ENCODE measurements around the gene POLG2. TPM values are rescaled to one million over a fixed set of nuclear protein-coding genes. Genes with fewer than 3 reads are reported as not detected.
"Not testable (repeated sequence)": the region's sequence is repeated elsewhere in the genome, so short reads cannot be mapped to it uniquely, and the experiment has no call there.

POLG2 gene
- polyA plus RNA-seq, 1 donor (not counting 4 experiments of a cell fraction or from before 2014, with no cell fraction given), result 14.0 TPM

DNA sequence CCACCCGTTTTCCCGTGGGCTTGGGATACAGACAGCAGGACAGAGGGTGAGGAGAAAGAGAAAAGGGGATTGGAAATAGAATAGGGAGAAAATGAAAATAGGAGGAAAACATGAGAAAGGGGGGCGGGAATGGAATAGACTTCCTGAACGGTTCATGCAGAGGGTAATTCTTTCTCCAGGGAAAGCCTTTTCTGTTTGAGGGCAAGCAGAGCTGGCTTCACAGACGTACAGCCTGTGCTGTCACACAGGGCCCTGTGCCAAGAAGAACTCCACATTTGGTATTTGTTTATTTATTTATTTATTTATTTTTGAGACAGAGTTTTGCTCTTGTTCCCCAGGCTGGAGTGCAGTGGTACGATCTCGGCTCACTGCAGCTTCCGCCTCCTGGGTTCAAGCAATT lies 35.9 kb downstream of the POLG2 start:
- Histone ChIP-seq H3K9me3 (ENCODE audit: control insufficient read depth, low read depth, low read length) (no peaks in the 10 kb centered on the region), H2AFZ (ENCODE audit: control insufficient read depth, low read length) (no peak overlapping the region), H3K4me1 (ENCODE audit: control insufficient read depth, extremely low read depth, insufficient read depth, low read length) (no peaks in the 10 kb centered on the region), H3K4me3 (ENCODE audit: control insufficient read depth in 2 of 3, extremely low read depth in 1 of 3, insufficient read depth in 2 of 3, low read depth in 1 of 3, low read length in 3 of 3) (no peak overlapping the region), H4K20me1 (ENCODE audit: control insufficient read depth, extremely low read depth, insufficient read depth, low read length) (no peaks in the 10 kb centered on the region), H3K79me2 (ENCODE audit: control insufficient read depth, insufficient read depth, low read length) (no peaks in the 10 kb centered on the region), H3K27ac (ENCODE audit: control insufficient read depth, insufficient read depth, low read length) (no peak overlapping the region), H3K9me1 (ENCODE audit: control insufficient read depth, extremely low read depth, insufficient read depth, low read length) (no peaks in the 10 kb centered on the region), H3K27me3 (ENCODE audit: control insufficient read depth, extremely low read depth, insufficient read depth, low read length) (no peaks in the 10 kb centered on the region), H3K4me2 (ENCODE audit: control insufficient read depth, extremely low read depth, insufficient read depth, low read depth, low read length) (no peak overlapping the region), H3K9ac (ENCODE audit: control insufficient read depth, extremely low read depth, insufficient read depth, low read length) (no peak overlapping the region), H3K36me3 (ENCODE audit: control insufficient read depth in 2 of 2, extremely low read depth in 1 of 2, insufficient read depth in 2 of 2, low read length in 2 of 2) (no peaks in the 10 kb centered on the region)
- DNase-seq (ENCODE audit: low read depth, low spot score) (no peak), FAIRE-seq (no peak)
- TF ChIP-seq, protein P1, sequence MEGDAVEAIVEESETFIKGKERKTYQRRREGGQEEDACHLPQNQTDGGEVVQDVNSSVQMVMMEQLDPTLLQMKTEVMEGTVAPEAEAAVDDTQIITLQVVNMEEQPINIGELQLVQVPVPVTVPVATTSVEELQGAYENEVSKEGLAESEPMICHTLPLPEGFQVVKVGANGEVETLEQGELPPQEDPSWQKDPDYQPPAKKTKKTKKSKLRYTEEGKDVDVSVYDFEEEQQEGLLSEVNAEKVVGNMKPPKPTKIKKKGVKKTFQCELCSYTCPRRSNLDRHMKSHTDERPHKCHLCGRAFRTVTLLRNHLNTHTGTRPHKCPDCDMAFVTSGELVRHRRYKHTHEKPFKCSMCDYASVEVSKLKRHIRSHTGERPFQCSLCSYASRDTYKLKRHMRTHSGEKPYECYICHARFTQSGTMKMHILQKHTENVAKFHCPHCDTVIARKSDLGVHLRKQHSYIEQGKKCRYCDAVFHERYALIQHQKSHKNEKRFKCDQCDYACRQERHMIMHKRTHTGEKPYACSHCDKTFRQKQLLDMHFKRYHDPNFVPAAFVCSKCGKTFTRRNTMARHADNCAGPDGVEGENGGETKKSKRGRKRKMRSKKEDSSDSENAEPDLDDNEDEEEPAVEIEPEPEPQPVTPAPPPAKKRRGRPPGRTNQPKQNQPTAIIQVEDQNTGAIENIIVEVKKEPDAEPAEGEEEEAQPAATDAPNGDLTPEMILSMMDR (optimal IDR thresholded peaks at IDR 0.05 in 1 of 3, IDR thresholded peaks at IDR 0.05 in 1 of 3, conservative IDR thresholded peaks at IDR 0.05 in 1 of 3; ENCODE audit: extremely low read depth in 1 of 3, insufficient read depth in 2 of 3, low read length in 3 of 3), result no peak
- TF ChIP-seq EZH2 (IDR thresholded peaks at IDR 0.05; ENCODE audit: low read length), result no peak
- dilution Hi-C loops (cut with MboI; ENCODE audit: extremely low pct_ligation_motif_present, low sequenced_read_pairs), result no loop called here

DNA sequence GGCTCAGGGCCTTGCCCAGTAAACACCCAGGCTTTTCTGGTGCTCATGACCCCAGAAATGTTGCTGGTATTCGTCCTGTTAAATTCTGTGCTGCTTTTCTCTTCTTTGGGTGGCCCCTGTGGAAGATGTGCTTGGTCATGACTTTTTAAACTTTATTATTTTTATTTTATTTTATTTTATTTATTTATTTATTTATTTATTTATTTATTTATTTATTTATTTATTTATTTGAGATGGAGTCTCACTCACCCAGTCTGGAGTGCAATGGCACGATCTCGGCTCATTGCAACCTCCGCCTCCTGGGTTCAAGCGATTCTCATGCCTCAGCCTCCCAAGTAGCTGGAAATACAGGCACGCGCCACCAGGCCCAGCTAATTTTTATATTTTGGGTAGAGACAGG lies 37.0 kb downstream of the POLG2 start:
- H3K79me2 ChIP-seq (ENCODE audit: control insufficient read depth, insufficient read depth, low read length); H3K27me3 ChIP-seq (ENCODE audit: control insufficient read depth, extremely low read depth, insufficient read depth, low read length); FAIRE-seq; H3K27ac ChIP-seq (ENCODE audit: control insufficient read depth, insufficient read depth, low read length); H3K4me2 ChIP-seq (ENCODE audit: control insufficient read depth, extremely low read depth, insufficient read depth, low read depth, low read length); H4K20me1 ChIP-seq (ENCODE audit: control insufficient read depth, extremely low read depth, insufficient read depth, low read length); DNase-seq (ENCODE audit: low read depth, low spot score); H2AFZ ChIP-seq (ENCODE audit: control insufficient read depth, low read length); dilution Hi-C loops (cut with MboI; ENCODE audit: extremely low pct_ligation_motif_present, low sequenced_read_pairs); H3K9me3 ChIP-seq (ENCODE audit: control insufficient read depth, low read depth, low read length); H3K4me3 ChIP-seq (ENCODE audit: control insufficient read depth in 2 of 3, extremely low read depth in 1 of 3, insufficient read depth in 2 of 3, low read depth in 1 of 3, low read length in 3 of 3); H3K36me3 ChIP-seq (ENCODE audit: control insufficient read depth in 2 of 2, extremely low read depth in 1 of 2, insufficient read depth in 2 of 2, low read length in 2 of 2); H3K4me1 ChIP-seq (ENCODE audit: control insufficient read depth, extremely low read depth, insufficient read depth, low read length); H3K9me1 ChIP-seq (ENCODE audit: control insufficient read depth, extremely low read depth, insufficient read depth, low read length); H3K9ac ChIP-seq (ENCODE audit: control insufficient read depth, extremely low read depth, insufficient read depth, low read length): not testable (repeated sequence)

DNA sequence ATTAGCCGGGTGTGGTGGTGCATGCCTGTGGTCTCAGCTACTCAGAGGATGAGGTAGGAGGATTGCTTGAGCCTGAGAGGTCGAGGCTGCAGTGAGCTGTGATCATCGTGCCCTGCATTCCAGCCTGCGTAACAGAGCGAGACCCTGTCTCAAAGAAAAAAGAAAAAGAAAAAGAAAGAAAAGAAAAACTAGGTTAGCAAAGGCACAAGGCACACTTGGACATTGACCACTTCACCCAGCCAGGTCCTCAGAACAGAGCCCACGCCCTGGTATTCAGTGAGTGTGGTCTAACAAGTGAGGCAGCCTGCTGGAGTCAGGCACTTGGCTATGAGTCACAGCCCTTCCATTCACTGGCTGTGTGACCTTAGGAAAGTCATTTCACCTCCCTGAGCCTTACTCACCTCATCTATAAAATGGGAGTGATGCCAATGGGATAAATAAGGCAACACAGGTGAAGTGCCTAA lies 37.5 kb downstream of the POLG2 start:
- Histone ChIP-seq H3K27me3 (ENCODE audit: control insufficient read depth, extremely low read depth, insufficient read depth, low read length) (no peaks in the 10 kb centered on the region), H3K36me3 (ENCODE audit: control insufficient read depth in 2 of 2, extremely low read depth in 1 of 2, insufficient read depth in 2 of 2, low read length in 2 of 2) (no peaks in the 10 kb centered on the region), H3K79me2 (ENCODE audit: control insufficient read depth, insufficient read depth, low read length) (no peaks in the 10 kb centered on the region), H3K4me2 (ENCODE audit: control insufficient read depth, extremely low read depth, insufficient read depth, low read depth, low read length) (no peak overlapping the region), H3K4me1 (ENCODE audit: control insufficient read depth, extremely low read depth, insufficient read depth, low read length) (no peaks in the 10 kb centered on the region), H3K9me1 (ENCODE audit: control insufficient read depth, extremely low read depth, insufficient read depth, low read length) (no peaks in the 10 kb centered on the region), H3K9ac (ENCODE audit: control insufficient read depth, extremely low read depth, insufficient read depth, low read length) (no peak overlapping the region), H4K20me1 (ENCODE audit: control insufficient read depth, extremely low read depth, insufficient read depth, low read length) (no peaks in the 10 kb centered on the region), H3K27ac (ENCODE audit: control insufficient read depth, insufficient read depth, low read length) (no peak overlapping the region), H3K4me3 (ENCODE audit: control insufficient read depth in 2 of 3, extremely low read depth in 1 of 3, insufficient read depth in 2 of 3, low read depth in 1 of 3, low read length in 3 of 3) (no peak overlapping the region), H2AFZ (ENCODE audit: control insufficient read depth, low read length) (no peak overlapping the region), H3K9me3 (ENCODE audit: control insufficient read depth, low read depth, low read length) (no peaks in the 10 kb centered on the region)
- TF ChIP-seq, protein P1 (optimal IDR thresholded peaks at IDR 0.05 in 1 of 3, IDR thresholded peaks at IDR 0.05 in 1 of 3, conservative IDR thresholded peaks at IDR 0.05 in 1 of 3; ENCODE audit: extremely low read depth in 1 of 3, insufficient read depth in 2 of 3, low read length in 3 of 3), result no peak
- TF ChIP-seq EZH2 (IDR thresholded peaks at IDR 0.05; ENCODE audit: low read length), result no peak
- dilution Hi-C loops (cut with MboI; ENCODE audit: extremely low pct_ligation_motif_present, low sequenced_read_pairs), result no loop called here
- DNase-seq (ENCODE audit: low read depth, low spot score), result no peak
- FAIRE-seq, result no peak

All from keratinocyte (primary cell).